GM18498 (cell line): ENCODE data around the gene ANKLE2.
"Not testable (repeated sequence)": the region's sequence is repeated elsewhere in the genome, so short reads cannot be mapped to it uniquely, and the experiment has no call there.

Experiments
- ATAC-seq: cut with Tn5 transposase; IDR thresholded peaks from one replicate; pipeline ENCODE4 v1.9.1; 2021; ENCODE audit warnings: mild to moderate bottlenecking, moderate library complexity; ENCODE audit not compliant: unreplicated experiment

The ANKLE2 gene

GRCh38 chr12:132761032-132761920 is at the start of gene ANKLE2:
Gene ANKLE2, minus strand, starts transcription at chr12:132761832. Its CDS starts 34 bp downstream, at chr12:132761798.
- ATAC-seq = peak; percentile 40

- ATAC-seq = not testable (repeated sequence)
Observed at GRCh38 chr12:132809391-132809790, 47.8 kb upstream of the ANKLE2 start.

GRCh38 chr12:132807295-132808092 is 45.9 kb upstream of the ANKLE2 start:
- no peak for ATAC-seq

GRCh38 chr12:132806857-132807256 is 45.2 kb upstream of the ANKLE2 start:
- no peak for ATAC-seq

DNA sequence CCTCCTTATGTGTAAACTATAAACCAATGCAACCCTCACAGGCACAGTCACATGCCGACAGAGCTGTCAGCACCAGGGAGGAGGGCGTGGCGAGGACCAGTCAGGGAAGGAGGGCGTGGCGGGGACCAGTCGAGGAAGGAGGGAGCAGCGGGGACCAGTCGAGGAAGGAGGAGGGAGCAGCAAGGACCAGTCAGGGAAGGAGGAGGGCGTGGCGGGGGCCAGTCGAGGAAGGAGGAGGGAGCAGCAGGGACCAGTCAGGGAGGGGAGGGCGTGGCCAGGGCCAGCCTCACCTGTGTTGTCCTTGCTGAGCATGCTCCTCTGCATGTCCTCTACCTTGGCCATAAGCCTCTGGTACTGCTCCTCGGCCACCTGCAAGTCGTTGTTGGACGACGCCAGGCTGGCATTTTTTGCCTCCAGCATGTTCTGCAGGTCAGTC is 42.8 kb upstream of the ANKLE2 start:
- ATAC-seq = no peak

DNA sequence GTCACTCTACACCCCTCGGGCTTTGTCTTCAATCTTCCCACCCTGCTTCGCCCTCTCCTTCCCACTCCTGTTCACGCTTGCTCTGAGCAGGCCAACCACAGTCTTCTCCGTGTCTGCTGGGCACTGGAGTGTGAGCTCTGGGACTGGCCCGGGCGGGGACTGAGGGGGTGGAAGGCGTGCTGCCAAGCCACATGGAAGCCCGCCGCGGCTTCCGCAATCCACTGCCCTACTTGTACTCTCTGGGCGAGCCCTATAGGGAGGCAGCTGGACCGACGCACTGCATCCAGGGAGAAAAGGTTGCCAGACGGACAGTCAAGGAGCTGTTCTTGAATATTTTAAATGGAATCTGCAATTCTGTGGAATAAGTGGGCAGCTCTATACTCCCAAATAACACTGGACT is 42.3 kb upstream of the ANKLE2 start:
- no peak for ATAC-seq

DNA sequence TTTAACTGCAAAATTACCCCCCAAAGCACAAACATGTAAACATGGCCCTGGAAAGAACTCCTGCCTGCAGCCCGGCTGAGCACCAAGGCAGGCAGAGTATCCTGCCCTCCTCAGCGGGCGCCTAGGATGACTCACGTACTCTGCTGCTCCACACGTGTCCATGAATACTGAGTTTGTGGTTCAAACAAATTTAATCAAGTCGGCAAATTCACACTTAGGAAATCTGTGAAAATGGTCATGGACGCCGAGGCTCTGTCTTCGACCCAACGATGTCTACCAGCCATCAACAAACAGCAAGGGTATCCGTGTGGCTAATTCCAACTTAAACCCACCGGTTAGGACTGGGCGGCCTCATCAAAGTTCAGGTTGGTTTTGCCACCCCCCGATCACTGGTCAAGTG is 41.5 kb upstream of the ANKLE2 start:
- no peak for ATAC-seq

DNA sequence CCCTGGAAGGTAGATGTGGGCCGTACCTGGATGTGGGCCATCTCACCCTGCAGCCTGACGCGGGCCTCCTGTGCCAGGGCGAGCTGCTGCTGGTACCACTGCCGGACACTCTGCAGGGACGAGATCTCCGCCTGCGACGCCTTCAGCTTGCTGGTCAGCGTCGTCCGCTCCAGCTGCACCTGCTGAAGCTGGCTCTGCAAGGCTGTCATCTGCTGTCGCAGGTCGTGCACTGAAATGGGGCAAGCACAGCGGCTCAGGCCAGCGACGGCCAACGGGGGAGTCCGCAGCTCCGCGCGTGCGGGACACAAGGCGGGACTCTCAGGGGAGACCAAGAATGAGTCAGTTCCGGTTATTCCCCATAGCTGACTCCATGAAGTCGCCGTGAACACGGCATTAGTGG is 40.1 kb upstream of the ANKLE2 start:
- ATAC-seq = no peak

DNA sequence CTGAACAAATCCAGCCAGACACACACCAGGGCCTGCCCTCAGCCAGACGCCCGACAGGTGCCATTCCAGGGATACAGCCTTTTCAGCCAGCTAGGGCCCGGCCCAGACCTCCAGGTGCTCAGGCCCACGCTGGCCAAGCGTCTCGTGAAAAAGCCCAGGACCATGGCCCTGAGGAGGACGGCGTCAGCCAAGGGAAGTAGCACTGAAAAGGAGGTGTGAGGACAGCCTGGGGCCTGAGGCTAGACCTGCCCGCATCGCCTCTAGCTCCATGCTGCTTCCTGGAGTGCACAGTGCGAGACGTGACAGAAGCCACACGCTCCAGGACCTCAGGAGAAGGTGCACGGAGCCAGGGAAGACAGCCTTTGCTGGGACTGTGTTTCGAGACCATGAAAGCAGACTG is 37.2 kb upstream of the ANKLE2 start:
- no peak for ATAC-seq

- no peak for ATAC-seq
Observed at GRCh38 chr12:132797820-132798570, 36.4 kb upstream of the ANKLE2 start.

DNA sequence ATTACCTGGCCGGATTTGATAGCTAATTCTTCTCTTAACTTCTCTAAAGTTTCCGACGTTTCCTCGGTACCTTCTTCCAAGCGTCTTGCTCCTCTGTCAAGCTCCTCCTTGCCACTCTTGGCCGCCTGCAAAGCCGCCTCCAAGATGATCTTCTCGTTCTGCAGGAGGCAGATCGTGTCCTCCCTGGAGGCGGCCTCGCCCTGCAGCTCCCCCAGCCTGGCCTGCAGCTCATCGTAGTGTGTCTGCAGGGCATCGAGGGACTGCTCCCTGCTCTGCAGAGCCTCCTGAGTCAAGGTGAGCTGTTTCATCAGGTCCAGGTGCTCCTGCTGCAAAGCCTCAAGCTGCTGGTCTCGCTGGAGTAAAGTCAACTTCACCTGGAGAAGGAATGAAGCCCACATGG is 34.2 kb upstream of the ANKLE2 start:
- ATAC-seq = no peak

DNA sequence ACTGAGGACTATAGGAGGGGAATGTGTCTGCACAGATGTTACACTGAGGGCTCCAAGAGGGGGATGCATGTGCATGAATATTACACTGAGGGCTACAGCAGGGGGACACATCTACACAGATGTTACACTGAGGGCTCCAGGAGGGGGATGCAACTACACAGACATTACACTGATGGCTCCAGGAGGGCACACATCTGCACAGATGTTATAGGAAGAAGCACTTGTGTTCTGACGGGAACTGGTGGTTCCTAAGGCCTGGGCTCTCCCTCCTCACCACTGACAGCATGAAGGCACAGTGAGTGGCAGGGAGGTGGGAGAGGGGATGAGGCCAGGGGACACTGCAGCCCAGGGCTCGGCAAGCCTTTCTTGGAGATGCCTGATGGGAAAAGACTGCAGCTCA is 30.3 kb upstream of the ANKLE2 start:
- not testable (repeated sequence) for ATAC-seq

DNA sequence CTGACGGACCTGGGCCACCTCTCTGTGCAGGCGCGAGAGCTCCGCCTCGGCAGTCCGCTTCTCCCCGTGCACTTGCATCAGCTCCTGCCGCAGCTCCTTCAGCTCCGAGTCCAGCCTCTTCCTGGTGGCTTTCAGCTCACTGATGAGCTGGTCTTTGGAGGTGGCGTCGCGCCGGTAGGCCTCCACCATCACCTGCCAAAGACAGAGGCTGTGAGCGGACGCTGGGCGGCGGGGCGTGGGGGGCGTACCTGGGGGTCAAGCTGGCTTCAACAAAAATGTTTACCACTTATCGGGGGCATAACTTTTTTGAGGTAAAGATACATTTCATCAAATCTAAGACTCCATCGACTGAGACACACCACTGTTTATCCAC is 27.5 kb upstream of the ANKLE2 start:
- ATAC-seq = no peak

DNA sequence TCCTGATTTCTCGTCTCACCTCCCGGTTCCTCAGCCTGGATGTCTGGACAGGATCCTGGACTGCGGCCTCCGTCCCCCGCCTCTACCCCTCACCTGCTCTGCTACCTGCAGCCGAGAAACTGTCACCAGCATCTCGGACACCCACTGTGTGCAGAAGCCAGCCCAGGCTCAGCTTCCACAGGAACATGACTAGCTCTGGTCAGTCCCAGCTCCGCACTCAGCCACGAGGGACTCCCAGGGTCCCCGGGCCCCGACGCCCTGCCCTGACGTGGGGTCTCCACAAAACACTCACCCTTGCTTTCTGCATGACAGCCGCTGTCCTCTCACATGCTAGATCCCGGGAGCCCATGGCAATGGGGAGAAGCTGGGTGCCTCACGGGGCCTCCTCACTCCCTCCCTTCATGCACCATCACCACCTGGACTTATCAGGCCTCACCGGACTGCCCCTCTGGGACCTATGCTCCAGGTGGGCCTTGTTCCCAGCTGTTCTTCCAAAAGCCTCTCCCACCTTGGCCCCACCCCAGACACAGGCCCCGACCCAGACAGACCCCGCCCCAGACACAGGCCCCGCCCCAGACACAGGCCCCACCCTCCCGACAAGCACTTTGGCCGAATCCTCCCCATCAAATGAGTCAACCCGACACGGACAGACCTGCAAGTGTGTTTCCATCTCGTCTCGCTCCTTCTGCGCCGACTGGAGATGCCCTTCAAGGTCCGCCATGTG is 26.9 kb upstream of the ANKLE2 start:
- no peak for ATAC-seq

- no peak for ATAC-seq
Observed at GRCh38 chr12:132787877-132788276, 26.2 kb upstream of the ANKLE2 start.

- ATAC-seq = no peak
Observed at GRCh38 chr12:132786192-132786591, 24.6 kb upstream of the ANKLE2 start.

DNA sequence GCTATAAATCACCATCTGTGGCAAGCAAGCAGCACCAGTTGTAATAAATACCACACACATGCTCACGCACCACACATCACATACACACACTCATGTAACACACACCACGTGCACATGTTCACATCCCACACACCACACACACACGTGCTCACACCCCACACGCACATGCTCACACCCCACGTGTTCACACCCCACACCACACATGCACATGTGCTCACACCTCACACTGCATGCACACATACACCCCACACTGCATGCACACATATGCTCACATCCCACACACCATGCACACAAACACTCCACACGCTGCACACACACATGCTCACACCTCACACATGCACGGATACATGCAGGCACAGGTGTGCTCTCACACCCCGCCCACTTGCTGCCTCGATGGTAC is 22.9 kb upstream of the ANKLE2 start:
- no peak for ATAC-seq

- ATAC-seq = no peak
Observed at GRCh38 chr12:132783917-132784531, 22.4 kb upstream of the ANKLE2 start.

DNA sequence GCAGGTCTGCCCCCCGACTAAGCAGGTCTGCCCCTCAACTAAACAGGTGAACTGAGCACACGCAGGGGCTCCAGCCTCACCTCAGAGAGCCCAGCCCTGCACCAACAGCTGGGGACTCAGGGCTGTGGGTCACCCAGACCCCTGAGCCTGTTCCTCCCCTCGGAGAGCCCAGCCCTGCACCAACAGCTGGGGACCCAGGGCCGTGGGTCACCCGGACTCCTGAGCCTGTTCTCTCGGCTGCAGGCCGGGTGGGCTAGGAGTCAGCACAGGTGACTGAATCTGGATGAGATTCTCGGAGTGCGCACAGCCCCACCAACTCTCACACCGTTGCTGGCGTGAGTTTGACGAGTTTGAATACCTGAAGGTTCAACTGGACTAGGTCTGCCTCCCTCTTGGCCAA is 20.3 kb upstream of the ANKLE2 start:
- ATAC-seq = no peak

- no peak for ATAC-seq
Observed at GRCh38 chr12:132779781-132780353, 18.2 kb upstream of the ANKLE2 start.
